IMR-90 (cell line): ENCODE results near the gene CDH15. TPM values are rescaled to one million over a fixed set of nuclear protein-coding genes. Genes with fewer than 3 reads are reported as not detected.
A peak's percentile ranks its signal among the peaks of the same experiment; 100 is the strongest.

Experiments used
- ATAC-seq: fragments of 200-7000 bp; cut with Tn5 transposase; 2 replicates; pipeline ENCODE4 v1.9.1; 2020; ENCODE audit warnings: low read depth, mild to moderate bottlenecking, moderate library complexity
- BruUV-seq: library from RNA; stranded (reverse); fragments of 400-500 nt; replicated peaks from 2 replicates; lab custom pipeline; 2021; lab: Mats Ljungman, UMichigan
- CTCF ChIA-PET: fragments of 300-600 bp; formaldehyde crosslinking; extraction: SDS; loops from one replicate; lab custom pipeline; 2021; ENCODE audit warnings: antibody characterized with exemption; lab: Yijun Ruan, JAX
- POLR2A ChIA-PET: fragments of 300-600 bp; sonication (Branson Sonifier 250); formaldehyde crosslinking; loops from one replicate; lab custom pipeline; 2022; ENCODE audit warnings: antibody characterized with exemption; ENCODE audit not compliant: unreplicated experiment; lab: Charles Lee
- DNase-seq: peaks from one replicate; pipeline ENCODE4 v3.0.0; 2013
- H2AFZ ChIP-seq: replicated peaks from 2 replicates; pipeline ENCODE3; 2013; ENCODE audit warnings: low read length, mild to moderate bottlenecking; ENCODE audit not compliant: poor library complexity
- H2AK5ac ChIP-seq: 2 replicates; pipeline ENCODE4 v1.6.1; 2013; ENCODE audit warnings: low read depth, low read length, inconsistent platforms
- H2AK9ac ChIP-seq: replicated peaks from 2 replicates; pipeline ENCODE3; 2013; ENCODE audit warnings: mild to moderate bottlenecking, low read depth, low read length, moderate library complexity; ENCODE audit not compliant: poor library complexity
- H2BK120ac ChIP-seq: 2 replicates; pipeline ENCODE4 v1.6.1; 2013; ENCODE audit warnings: low read depth, low read length, inconsistent platforms
- H2BK15ac ChIP-seq: 3 replicates; pipeline ENCODE4 v1.6.1; 2013; ENCODE audit warnings: low read depth, low read length, inconsistent platforms
- H2BK20ac ChIP-seq: 2 replicates; pipeline ENCODE4 v1.6.1; 2013; ENCODE audit warnings: low read depth, mild to moderate bottlenecking, inconsistent platforms, low read length, moderate library complexity
- H2BK5ac ChIP-seq: 2 replicates; pipeline ENCODE4 v1.6.1; 2013; ENCODE audit warnings: mild to moderate bottlenecking, low read depth, low read length, inconsistent platforms; ENCODE audit not compliant: poor library complexity, severe bottlenecking
- H3K14ac ChIP-seq: replicated peaks from 2 replicates; pipeline ENCODE4 v1.6.1; 2013; ENCODE audit warnings: low read depth, low read length, inconsistent platforms
- H3K18ac ChIP-seq: 2 replicates; pipeline ENCODE4 v1.6.1; 2013; ENCODE audit warnings: low read depth, low read length, control low read depth
- H3K23ac ChIP-seq: 2 replicates; pipeline ENCODE4 v1.6.1; 2013; ENCODE audit warnings: low read depth, low read length, inconsistent platforms
- H3K27ac ChIP-seq: 2 replicates; pipeline ENCODE4 v1.5.1; 2013; ENCODE audit warnings: mild to moderate bottlenecking, control low read depth, low read length; ENCODE audit not compliant: insufficient read depth
- H3K27me3 ChIP-seq: 2 replicates; pipeline ENCODE4 v1.6.1; 2013; ENCODE audit warnings: low read length; ENCODE audit not compliant: control insufficient read depth, insufficient read depth
- H3K36me3 ChIP-seq: 2 replicates; pipeline ENCODE4 v1.6.1; 2013; ENCODE audit warnings: low read length, mixed read lengths; ENCODE audit not compliant: control insufficient read depth, insufficient read depth
- H3K4ac ChIP-seq: 2 replicates; pipeline ENCODE4 v1.6.1; 2013; ENCODE audit warnings: low read depth, low read length, inconsistent platforms
- H3K4me1 ChIP-seq: 2 replicates; pipeline ENCODE4 v1.6.1; 2013; ENCODE audit warnings: low read length, mixed read lengths; ENCODE audit not compliant: control insufficient read depth, insufficient read depth
- H3K4me2 ChIP-seq: 2 replicates; pipeline ENCODE4 v1.6.1; 2013; ENCODE audit warnings: low read depth, mild to moderate bottlenecking, control low read depth, low read length, moderate library complexity
- H3K4me3 ChIP-seq: 2 replicates; pipeline ENCODE4 v1.5.1; 2013; ENCODE audit warnings: low read depth, mild to moderate bottlenecking, control low read depth, low read length, moderate library complexity; ENCODE audit not compliant: insufficient read depth
- H3K56ac ChIP-seq: 2 replicates; pipeline ENCODE4 v1.6.1; 2013; ENCODE audit warnings: low read length, inconsistent platforms; ENCODE audit not compliant: insufficient read depth; ENCODE audit errors: extremely low read depth
- H3K79me1 ChIP-seq, 2 experiments: 2 replicates each; pipeline ENCODE4 v1.6.1; 2013; ENCODE audit warnings: low read length in 2 of 2, inconsistent platforms in 1 of 2, low read depth in 1 of 2
- H3K9ac ChIP-seq: 2 replicates; pipeline ENCODE4 v1.6.1; 2013; ENCODE audit warnings: low read depth, low read length, control low read depth
- H3K9me1 ChIP-seq: 2 replicates; pipeline ENCODE4 v1.6.1; 2013; ENCODE audit warnings: low read length, inconsistent platforms; ENCODE audit not compliant: insufficient read depth
- H3K9me3 ChIP-seq: 2 replicates; pipeline ENCODE4 v1.6.1; 2013; ENCODE audit warnings: low read length; ENCODE audit not compliant: control insufficient read depth, insufficient read depth
- H4K20me1 ChIP-seq: 2 replicates; pipeline ENCODE4 v1.6.1; 2013; ENCODE audit warnings: low read length, inconsistent platforms; ENCODE audit not compliant: insufficient read depth
- H4K5ac ChIP-seq: 2 replicates; pipeline ENCODE4 v1.6.1; 2013; ENCODE audit warnings: mild to moderate bottlenecking, low read depth, low read length, control low read depth
- H4K8ac ChIP-seq, 2 experiments: 2 replicates each; pipeline ENCODE4 v1.6.1; 2013; ENCODE audit warnings: low read depth in 2 of 2, low read length in 2 of 2, control low read depth in 1 of 2, inconsistent platforms in 1 of 2
- H4K91ac ChIP-seq: 2 replicates; pipeline ENCODE4 v1.6.1; 2013; ENCODE audit warnings: low read depth, low read length, inconsistent platforms; ENCODE audit not compliant: insufficient read depth
- BHLHE40 ChIP-seq: fragments of 150-350 bp; IDR thresholded peaks from 2 replicates; pipeline ENCODE4 v1.6.1; 2016; ENCODE audit warnings: mild to moderate bottlenecking, low read depth, low read length
- CEBPB ChIP-seq: IDR thresholded peaks from 2 replicates; pipeline ENCODE4 v1.6.1; 2012; ENCODE audit warnings: low read depth, low read length, improper control_type of control experiment
- CHD1 ChIP-seq: IDR thresholded peaks from 2 replicates; pipeline ENCODE4 v1.6.1; 2012; ENCODE audit warnings: low read depth, low read length, improper control_type of control experiment
- ELK1 ChIP-seq: fragments of 150-350 bp; IDR thresholded peaks from 2 replicates; pipeline ENCODE4 v1.6.1; 2016; ENCODE audit warnings: low read depth, mild to moderate bottlenecking, low read length, moderate library complexity, borderline replicate concordance
- FOS ChIP-seq: fragments of 150-350 bp; IDR thresholded peaks from 2 replicates; pipeline ENCODE4 v1.6.1; 2016; ENCODE audit warnings: low read depth, low read length
- MAZ ChIP-seq: IDR thresholded peaks from 2 replicates; pipeline ENCODE4 v1.6.1; 2012; ENCODE audit warnings: low read depth, mild to moderate bottlenecking, low read length, improper control_type of control experiment, moderate library complexity, borderline replicate concordance
- NFE2L2 ChIP-seq: fragments of 150-350 bp; IDR thresholded peaks from 2 replicates; pipeline ENCODE4 v1.6.1; 2016; ENCODE audit warnings: low read depth, mild to moderate bottlenecking, low read length
- RCOR1 ChIP-seq: IDR thresholded peaks from 2 replicates; pipeline ENCODE4 v1.6.1; 2012; ENCODE audit warnings: mild to moderate bottlenecking, low read length, improper control_type of control experiment; ENCODE audit not compliant: insufficient replicate concordance
- RFX5 ChIP-seq: IDR thresholded peaks from 2 replicates; pipeline ENCODE4 v1.8.0; 2012; ENCODE audit warnings: low read depth, mild to moderate bottlenecking, low read length, moderate library complexity
- SMC3 ChIP-seq: fragments of 150-350 bp; IDR thresholded peaks from 2 replicates; pipeline ENCODE4 v1.6.1; 2016; ENCODE audit warnings: low read depth, mild to moderate bottlenecking, antibody characterized with exemption, low read length, moderate library complexity
- USF2 ChIP-seq: fragments of 150-350 bp; IDR thresholded peaks from 2 replicates; pipeline ENCODE4 v1.6.1; 2017; ENCODE audit warnings: mild to moderate bottlenecking, antibody characterized with exemption, low read length, low read depth
- WGBS, 2 experiments: methylation state at CpG; one replicate each; pipeline versions ENCODE4 v1.1.5 to v1.1.7; 2013; ENCODE audit warnings: missing lambda C conversion rate in 2 of 2; ENCODE audit not compliant: insufficient read length in 1 of 2; ENCODE audit errors: extremely low coverage in 2 of 2; 5-methylcytosine and 5-hydroxymethylcytosine counted together
- dilution Hi-C: fragments of 300-500 bp; cut with HindIII; formaldehyde crosslinking; loops from one replicate; pipeline ENCODE4 v1.14.3; 2018; ENCODE audit warnings: low sequenced_read_pairs; ENCODE audit not compliant: unreplicated experiment
- in situ Hi-C: fragments of 300-500 bp; cut with MboI; formaldehyde crosslinking; loops from 3 replicates; pipeline ENCODE4 v1.14.3; 2019; ENCODE audit warnings: low sequenced_read_pairs, inconsistent platforms, mixed read lengths
- intact Hi-C: fragments of 100-400 bp; cut with micrococcal nuclease; formaldehyde crosslinking; loops from 2 replicates; pipeline ENCODE4 v1.10.0; 2022
- polyA plus RNA-seq, 3 experiments: library from polyadenylated mRNA; depleted of rRNA; stranded (reverse); fragments of >200 nt; gene quantifications; 2 replicates each; pipeline ENCODE4 v1.2.3, GENCODE V29; 2012; ENCODE audit warnings: low replicate concordance in 1 of 3
- total RNA-seq: library from RNA; depleted of rRNA; stranded (reverse); fragments of >200 nt; gene quantifications from 2 replicates; pipeline ENCODE4 v1.2.3, GENCODE V29; 2012

CDH15 gene
- total and polyA plus RNA-seq, 2 of the 4 experiments (the other 2 are of a cell fraction), result 0.18 to 0.62 TPM

- H2AK5ac ChIP-seq, result no peak overlapping the region
- H3K9me3 ChIP-seq, result peaks cover 8% of the 10 kb centered on the region
- no peak overlapping the region for H3K4me2 ChIP-seq
- H2AK9ac ChIP-seq, result no peak overlapping the region
- ChIA-PET POLR2A (interaction anchor here (0.5 kb wide), 1 partner anchor 605 kb away, joined by 11 read pairs; no protein-coding TSS in a partner anchor), CTCF (no interaction called here)
- TF ChIP-seq ELK1, result no peak
- TF ChIP-seq USF2, result no peak
- TF ChIP-seq BHLHE40, result no peak
- no peak for TF ChIP-seq CEBPB
- no peak for TF ChIP-seq SMC3
- TF ChIP-seq NFE2L2, result no peak
- TF ChIP-seq CHD1, result no peak
- no peak for TF ChIP-seq FOS
- no peak for TF ChIP-seq RFX5
- TF ChIP-seq RCOR1, result no peak
- TF ChIP-seq MAZ, result no peak
- no peak overlapping the region for H2BK20ac ChIP-seq
- dilution Hi-C loops (no loop called here), in situ Hi-C loops (no loop called here), intact Hi-C loops (no loop called here)
- no peaks in the 10 kb centered on the region for H3K36me3 ChIP-seq
- 64% methylated on average over 3 of the region's 28 CpGs; no CpG with 5 or more reads in 1 of the 2 experiments for WGBS, 2 experiments
- H2BK120ac ChIP-seq, result no peak overlapping the region
- no peak overlapping the region for H4K91ac ChIP-seq
- no peak overlapping the region for H3K14ac ChIP-seq
- H3K9me1 ChIP-seq, result no peaks in the 10 kb centered on the region
- H3K4ac ChIP-seq, result no peak overlapping the region
- H3K4me3 ChIP-seq, result no peak overlapping the region
- H3K23ac ChIP-seq, result no peak overlapping the region
- DNase-seq (no peak), ATAC-seq (no peak)
- H2AFZ ChIP-seq, result peak overlapping the region; percentile 19
- BruUV-seq, result no TSS peak
- H4K5ac ChIP-seq, result no peak overlapping the region
- no peak overlapping the region for H3K27ac ChIP-seq
- no peak overlapping the region for H3K56ac ChIP-seq
- H2BK15ac ChIP-seq, result no peak overlapping the region
- H3K27me3 ChIP-seq, result peaks cover 35% of the 10 kb centered on the region
- peaks cover 7% of the 10 kb centered on the region for H4K20me1 ChIP-seq
- no peak overlapping the region for H3K18ac ChIP-seq
- no peak overlapping the region for H4K8ac ChIP-seq
- no peaks in the 10 kb centered on the region for H3K79me1 ChIP-seq
- H3K9ac ChIP-seq, result no peak overlapping the region
- H3K4me1 ChIP-seq, result peaks cover 7% of the 10 kb centered on the region
- no peak overlapping the region for H2BK5ac ChIP-seq
Observed at GRCh38 chr16:89198417-89199240, 27.1 kb downstream of the CDH15 start.
